GM15510 (cell line): ENCODE results near the gene RGS17.

Experiments
- POLR2A ChIP-seq: IDR thresholded peaks from 3 replicates; pipeline ENCODE4 v1.6.1; 2011; ENCODE audit warnings: borderline replicate concordance; ENCODE audit not compliant: insufficient read length; ENCODE audit errors: extremely low read depth

The RGS17 gene

GRCh38 chr6:153138930-153139329 is 7.8 kb upstream of the RGS17 start:
- no peak for TF ChIP-seq POLR2A

DNA sequence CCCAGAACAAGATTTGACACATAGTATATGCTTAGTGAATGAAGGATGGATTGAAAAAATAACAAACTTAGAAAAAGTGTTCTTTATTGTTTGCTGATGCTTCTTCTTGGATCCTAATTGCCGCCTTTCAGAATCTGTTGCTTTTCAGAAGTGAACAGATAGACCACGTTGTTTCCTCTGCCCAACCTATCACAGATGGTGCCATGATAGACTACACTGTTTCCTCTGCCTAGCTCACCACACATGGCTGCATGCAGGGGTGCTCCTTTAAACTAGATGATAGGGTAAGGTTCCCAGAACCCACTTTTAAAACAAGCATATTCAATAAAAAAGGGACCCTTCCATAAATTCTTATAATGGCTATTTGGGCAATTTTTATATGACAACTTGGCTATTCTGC is 4.6 kb upstream of the RGS17 start:
- no peak for TF ChIP-seq POLR2A

DNA sequence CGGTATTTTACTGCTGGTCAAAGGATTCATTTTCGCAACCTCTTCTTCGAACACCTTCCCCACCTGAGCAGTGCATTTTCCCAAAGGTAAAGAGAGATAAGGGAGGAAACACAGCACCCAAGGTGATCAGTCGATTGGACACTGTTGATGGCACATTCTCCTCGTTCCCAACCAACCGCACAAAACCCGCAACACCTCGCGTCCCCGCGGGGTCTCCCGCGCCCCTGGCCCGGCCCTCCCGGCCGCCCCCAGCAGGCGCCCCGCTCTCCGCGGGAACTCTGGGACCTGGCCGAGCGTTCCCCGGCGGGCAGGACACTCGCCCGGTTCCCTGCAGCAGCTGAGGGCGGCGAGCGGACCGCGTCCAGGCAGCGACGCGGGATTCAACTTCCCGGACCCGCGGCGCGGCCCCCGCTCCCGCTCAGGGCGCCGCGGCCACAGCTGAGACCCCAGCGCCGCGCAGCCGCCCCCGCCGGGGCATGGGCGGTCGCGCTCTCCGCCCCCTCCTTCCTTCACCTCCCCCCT is 506 bp downstream of the RGS17 start:
- TF ChIP-seq POLR2A: no peak

DNA sequence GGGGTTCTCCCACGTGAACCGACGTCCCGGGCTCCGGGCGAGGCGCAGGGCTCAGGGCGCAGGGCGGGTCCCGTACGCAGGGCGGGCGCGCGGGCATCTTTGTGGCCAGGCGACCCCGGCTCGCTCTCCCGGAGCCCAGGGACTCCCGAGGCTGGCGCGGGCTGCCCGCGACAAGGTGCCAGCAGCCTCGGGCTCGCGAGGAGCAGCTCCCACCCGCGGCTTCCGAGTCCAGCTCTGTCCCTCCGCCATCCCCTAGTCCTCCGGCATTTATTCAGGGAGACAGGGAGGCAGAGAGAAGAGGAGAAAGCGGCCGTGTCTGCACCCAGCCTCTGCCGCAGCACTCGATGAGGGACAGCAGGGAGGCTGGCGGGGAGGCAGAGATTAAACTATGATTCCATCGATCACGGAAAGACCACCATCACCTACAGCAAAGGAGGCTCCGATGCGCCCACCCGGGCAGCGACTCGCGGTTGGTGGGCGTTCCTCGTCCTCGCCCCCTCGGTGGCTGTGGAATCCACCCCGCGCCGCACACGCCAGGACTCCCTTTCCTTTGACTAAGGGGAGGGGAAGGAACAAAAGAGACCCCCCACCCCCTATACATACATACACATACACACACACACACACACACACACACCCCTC is 1.1 kb downstream of the RGS17 start:
- no peak for TF ChIP-seq POLR2A

- no peak for TF ChIP-seq POLR2A
Measured at GRCh38 chr6:153126218-153126617, 4.9 kb downstream of the RGS17 start.

DNA sequence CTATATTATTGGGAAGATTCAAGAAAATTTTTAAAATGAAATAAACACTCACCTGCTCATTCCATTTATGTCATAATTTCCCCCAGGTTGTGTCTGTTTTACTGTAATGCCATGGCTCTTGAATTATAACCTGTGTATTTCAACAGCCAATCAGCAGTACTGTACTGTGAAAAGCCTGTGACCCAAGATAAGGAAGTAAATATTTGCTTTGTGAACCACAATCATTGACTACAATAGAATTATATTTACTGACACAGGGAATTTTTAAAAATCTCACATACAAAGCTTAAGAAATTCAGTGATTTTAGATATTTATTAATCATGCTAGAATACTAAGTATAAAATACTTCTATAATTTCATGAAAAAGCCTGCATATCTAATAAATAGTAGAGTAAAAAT is 6.0 kb downstream of the RGS17 start:
- no peak for TF ChIP-seq POLR2A

- TF ChIP-seq POLR2A: no peak
Measured at GRCh38 chr6:153123801-153124200, 7.3 kb downstream of the RGS17 start.

DNA sequence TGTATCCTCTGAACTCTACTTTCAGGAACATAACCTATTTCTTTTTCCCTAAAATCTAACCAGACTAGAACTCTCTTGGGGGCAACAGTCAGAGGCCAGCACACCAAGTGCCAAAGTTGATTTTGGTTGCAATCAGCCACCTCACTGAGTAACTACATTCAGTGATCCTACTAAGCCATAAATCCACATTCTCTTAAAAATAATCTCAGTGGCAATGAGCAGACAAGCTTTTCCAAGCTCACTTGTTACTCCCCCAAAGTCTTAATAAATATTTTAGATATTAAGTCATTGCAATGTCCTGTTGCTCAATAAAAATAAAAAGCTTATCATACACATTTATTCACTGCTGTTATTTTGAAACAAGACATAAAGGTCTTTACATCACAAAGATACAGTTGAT is 9.8 kb downstream of the RGS17 start:
- no peak for TF ChIP-seq POLR2A

GRCh38 chr6:153117986-153118879 is 12.8 kb downstream of the RGS17 start:
- TF ChIP-seq POLR2A: no peak

GRCh38 chr6:153108315-153108714 is 22.8 kb downstream of the RGS17 start:
- TF ChIP-seq POLR2A: no peak

DNA sequence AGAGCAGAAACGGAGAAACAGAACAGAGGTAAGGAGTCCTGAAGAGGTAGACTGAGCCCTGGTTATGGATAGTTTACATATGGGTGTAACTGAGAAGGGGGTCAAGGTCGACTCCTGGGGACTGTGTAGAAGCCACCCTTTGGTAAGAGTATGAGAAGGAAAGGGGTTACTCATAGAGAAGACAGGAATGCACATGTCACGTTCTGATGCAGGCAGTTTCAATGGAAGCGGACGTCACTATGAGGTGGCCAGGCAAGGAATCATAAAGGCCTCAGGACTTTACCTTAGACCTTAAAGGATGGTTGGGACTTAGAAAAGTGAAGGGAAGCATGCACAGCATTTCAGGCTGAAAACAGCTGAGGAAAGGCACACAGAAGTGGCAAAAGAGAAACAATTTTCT is 25.1 kb downstream of the RGS17 start:
- TF ChIP-seq POLR2A: no peak

GRCh38 chr6:153104220-153104619 is 26.9 kb downstream of the RGS17 start:
- no peak for TF ChIP-seq POLR2A

GRCh38 chr6:153103319-153103655 is 27.8 kb downstream of the RGS17 start:
- no peak for TF ChIP-seq POLR2A

GRCh38 chr6:153102605-153103318 is 28.3 kb downstream of the RGS17 start:
- no peak for TF ChIP-seq POLR2A

DNA sequence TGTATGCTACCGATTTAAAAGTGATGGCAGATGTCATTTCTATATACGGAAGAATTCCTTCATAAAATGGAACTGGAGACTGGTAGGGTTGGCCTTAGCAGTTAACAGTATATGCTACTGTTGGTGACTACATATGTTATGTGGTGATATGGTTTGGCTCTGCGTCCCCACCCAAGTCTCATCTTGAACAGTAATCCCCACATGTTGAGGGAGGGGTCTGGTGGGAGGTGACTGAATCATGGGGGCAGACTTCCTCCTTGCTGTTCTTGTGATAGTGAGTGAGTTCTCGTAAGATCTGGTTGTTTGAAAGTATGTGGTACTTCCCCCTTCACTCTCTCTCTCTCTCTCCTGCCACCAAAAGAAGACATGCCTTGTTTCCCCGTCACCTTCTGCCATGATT is 29.6 kb downstream of the RGS17 start:
- TF ChIP-seq POLR2A: no peak
